Measurements from ENCODE around the gene NFILZ. TPM values are rescaled to one million over a fixed set of nuclear protein-coding genes. Genes with fewer than 3 reads are reported as not detected.

The NFILZ gene
- polyA plus RNA-seq, 1 donor (not counting 4 experiments of a cell fraction or from before 2014, with no cell fraction given): not detected

DNA sequence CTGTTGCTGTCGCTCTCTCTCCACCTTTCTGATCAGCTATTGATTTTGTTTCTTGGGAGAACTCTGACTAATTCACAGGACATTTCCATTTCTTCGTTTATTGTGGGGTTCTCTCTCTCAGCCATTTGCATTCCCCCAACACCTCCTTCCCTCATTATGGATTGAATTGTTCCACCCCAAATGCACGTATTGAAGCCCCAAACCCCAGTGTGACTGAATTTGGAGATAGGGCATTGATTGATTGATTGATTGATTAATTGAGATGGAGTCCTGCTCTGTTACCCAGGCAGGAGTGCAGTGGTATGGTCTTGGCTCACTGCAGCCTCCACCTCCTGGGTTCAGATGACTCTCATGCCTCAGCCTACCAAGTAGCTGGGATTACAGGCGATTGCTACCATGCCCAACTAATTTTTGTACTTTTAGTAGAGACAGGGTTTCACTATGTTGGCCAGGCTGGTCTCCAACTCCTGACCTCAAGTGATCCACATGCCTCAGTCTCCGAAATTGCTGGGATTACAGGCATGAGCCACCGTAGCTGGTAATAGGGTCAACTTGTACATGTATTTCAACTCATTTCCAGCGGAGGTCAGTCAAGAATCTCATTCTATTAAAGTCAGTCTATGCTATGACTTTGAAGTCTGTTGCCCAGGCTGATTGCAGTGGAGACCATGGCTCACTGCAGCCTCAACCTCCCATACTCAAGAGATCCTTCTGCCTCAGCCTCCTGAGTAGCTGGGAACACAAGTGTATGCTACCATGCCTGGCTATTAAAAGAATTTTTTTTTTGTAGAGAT is 13.6 kb downstream of the NFILZ start:
- H3K9me1 ChIP-seq (ENCODE audit: control insufficient read depth, extremely low read depth, insufficient read depth, low read length): no peaks in the 10 kb centered on the region
- H3K4me3 ChIP-seq (ENCODE audit: control insufficient read depth in 2 of 3, extremely low read depth in 1 of 3, insufficient read depth in 2 of 3, low read depth in 1 of 3, low read length in 3 of 3): no peak overlapping the region
- H3K36me3 ChIP-seq (ENCODE audit: control insufficient read depth in 2 of 2, extremely low read depth in 1 of 2, insufficient read depth in 2 of 2, low read length in 2 of 2): no peaks in the 10 kb centered on the region
- H2AFZ ChIP-seq (ENCODE audit: control insufficient read depth, low read length): no peak overlapping the region
- FAIRE-seq (no peak), DNase-seq (ENCODE audit: low read depth, low spot score) (no peak)
- no peak overlapping the region for H3K4me2 ChIP-seq (ENCODE audit: control insufficient read depth, extremely low read depth, insufficient read depth, low read depth, low read length)
- H3K79me2 ChIP-seq (ENCODE audit: control insufficient read depth, insufficient read depth, low read length): no peaks in the 10 kb centered on the region
- no peaks in the 10 kb centered on the region for H4K20me1 ChIP-seq (ENCODE audit: control insufficient read depth, extremely low read depth, insufficient read depth, low read length)
- no peaks in the 10 kb centered on the region for H3K27me3 ChIP-seq (ENCODE audit: control insufficient read depth, extremely low read depth, insufficient read depth, low read length)
- H3K27ac ChIP-seq (ENCODE audit: control insufficient read depth, insufficient read depth, low read length): no peak overlapping the region
- TF ChIP-seq, protein P1, sequence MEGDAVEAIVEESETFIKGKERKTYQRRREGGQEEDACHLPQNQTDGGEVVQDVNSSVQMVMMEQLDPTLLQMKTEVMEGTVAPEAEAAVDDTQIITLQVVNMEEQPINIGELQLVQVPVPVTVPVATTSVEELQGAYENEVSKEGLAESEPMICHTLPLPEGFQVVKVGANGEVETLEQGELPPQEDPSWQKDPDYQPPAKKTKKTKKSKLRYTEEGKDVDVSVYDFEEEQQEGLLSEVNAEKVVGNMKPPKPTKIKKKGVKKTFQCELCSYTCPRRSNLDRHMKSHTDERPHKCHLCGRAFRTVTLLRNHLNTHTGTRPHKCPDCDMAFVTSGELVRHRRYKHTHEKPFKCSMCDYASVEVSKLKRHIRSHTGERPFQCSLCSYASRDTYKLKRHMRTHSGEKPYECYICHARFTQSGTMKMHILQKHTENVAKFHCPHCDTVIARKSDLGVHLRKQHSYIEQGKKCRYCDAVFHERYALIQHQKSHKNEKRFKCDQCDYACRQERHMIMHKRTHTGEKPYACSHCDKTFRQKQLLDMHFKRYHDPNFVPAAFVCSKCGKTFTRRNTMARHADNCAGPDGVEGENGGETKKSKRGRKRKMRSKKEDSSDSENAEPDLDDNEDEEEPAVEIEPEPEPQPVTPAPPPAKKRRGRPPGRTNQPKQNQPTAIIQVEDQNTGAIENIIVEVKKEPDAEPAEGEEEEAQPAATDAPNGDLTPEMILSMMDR (optimal IDR thresholded peaks at IDR 0.05 in 1 of 3, IDR thresholded peaks at IDR 0.05 in 1 of 3, conservative IDR thresholded peaks at IDR 0.05 in 1 of 3; ENCODE audit: extremely low read depth in 1 of 3, insufficient read depth in 2 of 3, low read length in 3 of 3): no peak
- no peak for TF ChIP-seq EZH2 (IDR thresholded peaks at IDR 0.05; ENCODE audit: low read length)
- dilution Hi-C loops (cut with MboI; ENCODE audit: extremely low pct_ligation_motif_present, low sequenced_read_pairs): no loop called here
- peaks cover 2% of the 10 kb centered on the region for H3K9me3 ChIP-seq (ENCODE audit: control insufficient read depth, low read depth, low read length)
- H3K9ac ChIP-seq (ENCODE audit: control insufficient read depth, extremely low read depth, insufficient read depth, low read length): no peak overlapping the region
- H3K4me1 ChIP-seq (ENCODE audit: control insufficient read depth, extremely low read depth, insufficient read depth, low read length): no peaks in the 10 kb centered on the region

DNA sequence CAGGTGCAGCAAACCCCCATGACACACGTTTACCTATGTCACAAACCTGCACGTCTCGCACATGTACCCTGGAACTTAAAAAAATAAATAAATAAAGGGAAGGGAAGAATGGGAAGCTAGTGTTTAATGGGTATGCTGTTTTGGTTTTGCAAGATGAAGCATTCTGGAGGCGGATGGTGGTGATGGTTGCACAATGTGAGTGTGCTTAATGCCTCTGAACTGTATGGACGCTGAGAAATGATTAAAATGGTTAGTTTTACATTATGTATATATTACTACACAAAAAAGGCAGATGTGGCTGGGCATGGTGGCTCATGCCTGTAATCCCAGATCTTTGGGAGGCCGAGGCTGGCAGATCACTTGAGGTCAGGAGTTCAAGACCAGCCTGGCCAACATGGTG is 17.8 kb downstream of the NFILZ start:
- no peak overlapping the region for H3K4me3 ChIP-seq (ENCODE audit: control insufficient read depth in 2 of 3, extremely low read depth in 1 of 3, insufficient read depth in 2 of 3, low read depth in 1 of 3, low read length in 3 of 3)
- no peak overlapping the region for H3K27ac ChIP-seq (ENCODE audit: control insufficient read depth, insufficient read depth, low read length)
- H3K9me1 ChIP-seq (ENCODE audit: control insufficient read depth, extremely low read depth, insufficient read depth, low read length): no peaks in the 10 kb centered on the region
- DNase-seq (ENCODE audit: low read depth, low spot score) (no peak), FAIRE-seq (no peak)
- no peaks in the 10 kb centered on the region for H3K36me3 ChIP-seq (ENCODE audit: control insufficient read depth in 2 of 2, extremely low read depth in 1 of 2, insufficient read depth in 2 of 2, low read length in 2 of 2)
- H3K4me2 ChIP-seq (ENCODE audit: control insufficient read depth, extremely low read depth, insufficient read depth, low read depth, low read length): no peak overlapping the region
- no peak overlapping the region for H3K9ac ChIP-seq (ENCODE audit: control insufficient read depth, extremely low read depth, insufficient read depth, low read length)
- no peak overlapping the region for H2AFZ ChIP-seq (ENCODE audit: control insufficient read depth, low read length)
- no peaks in the 10 kb centered on the region for H3K4me1 ChIP-seq (ENCODE audit: control insufficient read depth, extremely low read depth, insufficient read depth, low read length)
- no peaks in the 10 kb centered on the region for H4K20me1 ChIP-seq (ENCODE audit: control insufficient read depth, extremely low read depth, insufficient read depth, low read length)
- H3K9me3 ChIP-seq (ENCODE audit: control insufficient read depth, low read depth, low read length): peaks cover 2% of the 10 kb centered on the region
- H3K79me2 ChIP-seq (ENCODE audit: control insufficient read depth, insufficient read depth, low read length): no peaks in the 10 kb centered on the region
- H3K27me3 ChIP-seq (ENCODE audit: control insufficient read depth, extremely low read depth, insufficient read depth, low read length): no peaks in the 10 kb centered on the region
- dilution Hi-C loops (cut with MboI; ENCODE audit: extremely low pct_ligation_motif_present, low sequenced_read_pairs): no loop called here
- TF ChIP-seq EZH2 (IDR thresholded peaks at IDR 0.05; ENCODE audit: low read length): no peak
- TF ChIP-seq, protein P1 (optimal IDR thresholded peaks at IDR 0.05 in 1 of 3, IDR thresholded peaks at IDR 0.05 in 1 of 3, conservative IDR thresholded peaks at IDR 0.05 in 1 of 3; ENCODE audit: extremely low read depth in 1 of 3, insufficient read depth in 2 of 3, low read length in 3 of 3): no peak
